Activated CD4-positive, alpha-beta T cell treated with anti-CD3 and anti-CD28 coated beads, Interleukin-2, amount 50 U/mL, for 48 hours (primary cell): Measurements from ENCODE around the gene MAIP1.

Source experiments
- DNase-seq, 2 experiments: peaks; one replicate each; pipeline ENCODE4 v3.0.0-alpha.2; 2020

The MAIP1 gene

GRCh38 chr2:199951023-199951422 is 4.4 kb upstream of the MAIP1 start:
- no peak for DNase-seq

- DNase-seq: no peak
These were observed 409 bp upstream of the MAIP1 start for GRCh38 chr2:199955007-199955338.

- no peak for DNase-seq
These were observed 639 bp downstream of the MAIP1 start for GRCh38 chr2:199956062-199956380.

GRCh38 chr2:199958014-199958413 is 2.6 kb downstream of the MAIP1 start:
- no peak for DNase-seq

DNA sequence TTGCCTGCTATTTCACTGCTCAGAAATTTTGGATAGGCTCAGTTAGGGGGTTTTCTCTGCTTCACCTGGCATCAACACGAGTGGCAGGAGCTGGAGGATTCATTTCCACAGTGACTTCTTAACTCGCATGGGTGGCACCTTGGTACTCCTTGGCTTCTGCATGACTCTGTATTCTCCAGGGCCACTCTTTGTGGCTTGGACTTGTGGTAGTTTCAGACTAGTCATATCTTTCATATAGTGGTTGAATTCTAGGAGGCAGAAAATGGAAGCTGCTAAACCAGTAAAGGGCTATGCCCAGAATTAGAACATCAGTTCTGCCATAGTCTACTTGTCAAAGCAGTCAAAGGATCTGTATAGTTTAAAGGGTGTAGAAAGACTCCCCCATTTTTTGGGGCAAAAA is 6.8 kb downstream of the MAIP1 start:
- DNase-seq: no peak

GRCh38 chr2:199966405-199966804 is 11.0 kb downstream of the MAIP1 start:
- no peak for DNase-seq

DNA sequence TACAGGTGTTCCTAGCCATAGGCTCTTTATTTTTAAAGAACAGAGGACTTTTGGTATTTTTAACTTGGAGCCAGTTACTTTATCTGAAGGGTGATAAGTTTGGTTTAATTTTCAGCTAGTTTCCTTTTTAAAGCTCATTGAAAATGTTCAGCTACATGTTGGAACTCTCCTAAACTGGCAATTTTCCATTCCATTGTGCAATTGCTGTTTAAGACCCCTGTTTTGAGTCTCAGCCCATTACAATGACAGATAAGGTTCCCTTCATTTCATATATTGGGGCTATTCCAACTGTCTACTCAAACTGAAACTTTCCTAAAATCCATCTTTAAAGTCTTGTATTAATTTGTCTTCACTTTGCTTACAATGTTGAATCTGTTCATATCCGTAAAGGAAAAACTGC is 11.6 kb downstream of the MAIP1 start:
- no peak for DNase-seq

DNA sequence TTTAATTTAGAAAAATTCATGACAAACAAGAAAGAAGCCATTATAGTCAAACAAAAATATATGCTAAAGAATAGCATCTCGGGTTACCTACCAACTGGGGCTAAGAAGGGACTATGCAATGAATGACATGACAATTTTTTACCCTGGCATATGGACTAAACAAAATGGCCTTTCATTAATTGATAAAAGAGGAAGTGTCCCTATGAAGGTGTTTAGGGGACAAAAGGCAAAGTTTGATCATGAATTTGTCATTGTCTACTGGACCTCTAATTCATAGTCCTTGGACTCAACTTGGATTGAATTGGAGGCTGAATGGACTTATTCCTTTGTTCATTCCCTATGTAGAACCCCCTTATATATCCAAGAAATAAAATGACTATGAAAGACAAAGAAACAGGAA is 12.7 kb downstream of the MAIP1 start:
- no peak for DNase-seq

GRCh38 chr2:199972088-199972626 is 16.8 kb downstream of the MAIP1 start:
- no peak for DNase-seq

GRCh38 chr2:199973703-199974102 is 18.3 kb downstream of the MAIP1 start:
- DNase-seq: no peak

DNA sequence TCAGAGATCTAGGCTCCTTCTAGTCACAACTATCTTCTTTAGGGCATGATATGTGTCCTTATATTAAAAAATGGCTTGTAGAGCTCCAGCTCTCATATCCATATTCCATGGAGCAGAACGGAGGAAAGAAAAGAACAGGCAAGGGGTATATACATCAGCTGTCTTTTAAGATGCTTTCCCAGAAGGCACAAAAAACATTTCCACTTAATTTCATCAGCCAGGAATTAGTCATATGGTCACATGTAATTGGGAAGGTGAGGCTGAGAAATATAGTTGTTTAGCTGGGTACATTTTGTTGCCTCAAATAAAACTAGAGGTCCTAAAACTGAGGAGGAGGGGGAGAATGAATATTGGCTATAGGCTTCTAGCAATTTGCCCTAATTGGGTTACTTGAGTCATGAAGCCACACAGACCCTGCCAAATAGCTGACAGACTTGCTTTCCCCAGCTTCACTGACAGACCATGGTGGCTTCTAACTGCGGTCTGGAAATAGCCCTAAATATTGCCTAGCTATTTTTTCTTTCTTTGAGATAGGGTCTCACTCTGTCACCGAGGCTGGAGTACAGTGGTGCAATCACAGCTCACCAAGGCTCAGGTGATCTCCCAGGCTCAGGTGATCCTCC is 20.0 kb downstream of the MAIP1 start:
- no peak for DNase-seq

GRCh38 chr2:199977984-199978415 is 22.6 kb downstream of the MAIP1 start:
- DNase-seq: peak; percentile 46 to 60

GRCh38 chr2:199979398-199979797 is 24.0 kb downstream of the MAIP1 start:
- no peak for DNase-seq

DNA sequence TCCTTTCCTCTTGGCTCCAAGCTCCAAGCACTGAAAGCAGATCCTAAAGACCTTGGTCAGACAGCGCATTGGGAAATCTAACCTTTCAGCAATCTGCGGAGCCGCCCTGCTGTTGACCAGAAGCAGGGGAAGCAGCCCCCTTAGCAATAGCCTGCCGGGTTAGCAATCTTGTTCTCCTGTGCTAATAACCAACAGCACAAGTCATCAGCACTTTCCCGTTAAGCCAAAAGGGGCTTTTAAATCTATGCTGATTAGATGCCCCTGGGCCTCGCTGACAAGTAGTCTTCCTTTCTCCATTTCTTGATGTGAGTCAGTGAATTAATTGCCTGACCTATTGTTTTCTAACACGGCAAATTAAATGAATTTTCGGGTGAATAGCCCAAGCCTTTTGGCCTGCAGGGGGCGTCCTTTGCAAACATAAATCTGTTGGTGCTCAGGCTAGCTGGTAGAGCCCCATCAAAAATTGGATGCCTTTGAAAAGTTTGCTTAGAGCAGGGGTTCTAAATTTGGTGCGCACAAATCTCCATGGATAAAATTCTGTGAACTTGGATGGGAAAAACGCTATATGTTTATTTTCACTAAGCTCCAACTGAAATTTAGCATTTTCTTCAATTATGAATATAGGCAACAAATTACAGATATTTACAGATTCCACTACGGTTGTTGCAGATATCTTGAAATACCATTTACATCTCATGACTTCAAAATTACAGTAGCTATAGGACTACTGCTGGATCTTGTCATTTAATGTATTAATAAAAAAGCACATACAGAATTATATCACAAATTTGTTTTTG is 24.6 kb downstream of the MAIP1 start:
- peak; percentile 91 to 93 for DNase-seq

- DNase-seq: no peak
These were observed 26.9 kb downstream of the MAIP1 start for GRCh38 chr2:199982126-199982843.

GRCh38 chr2:199983534-199983933 is 28.2 kb downstream of the MAIP1 start:
- DNase-seq: no peak

DNA sequence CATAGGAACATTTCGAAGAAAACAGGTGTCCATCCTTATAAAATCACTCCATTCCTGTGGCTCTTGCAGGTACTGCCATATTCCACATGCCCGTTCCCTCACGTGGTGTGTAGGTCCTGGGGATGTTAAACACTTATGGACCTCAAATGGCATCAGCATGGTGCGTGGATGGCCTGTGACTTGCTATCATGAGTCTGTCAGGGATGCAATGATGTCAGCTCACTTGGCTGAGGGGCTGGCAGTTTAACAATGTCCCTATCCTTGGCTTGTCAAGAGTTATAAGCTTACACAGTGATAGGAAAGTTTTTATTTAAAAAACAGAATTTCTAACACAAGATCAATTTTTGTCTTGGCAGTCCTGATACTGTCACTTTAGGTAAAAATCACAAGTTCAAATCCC is 28.8 kb downstream of the MAIP1 start:
- no peak for DNase-seq

DNA sequence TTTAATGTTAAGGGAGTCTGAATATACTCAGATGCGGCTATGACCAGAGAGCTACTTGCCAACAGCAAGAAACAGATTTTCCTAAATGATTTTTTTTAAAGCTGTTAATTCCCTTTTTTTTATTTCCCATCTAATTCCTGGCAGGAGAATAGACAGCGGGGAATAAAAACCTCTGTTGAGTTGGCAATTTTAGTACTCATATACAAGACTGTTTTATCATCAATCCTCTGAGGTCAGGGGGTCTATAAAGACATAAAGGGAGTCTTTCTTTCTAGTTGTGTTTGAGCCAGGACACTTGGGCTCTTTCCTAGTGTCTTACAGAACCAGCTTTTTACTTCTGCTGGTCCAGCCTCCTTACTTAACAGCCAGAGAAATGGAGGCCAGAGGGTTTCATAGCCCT is 29.4 kb downstream of the MAIP1 start:
- DNase-seq: no peak

GRCh38 chr2:199985625-199986207 is 30.3 kb downstream of the MAIP1 start:
- peak; percentile 66 to 75 for DNase-seq

DNA sequence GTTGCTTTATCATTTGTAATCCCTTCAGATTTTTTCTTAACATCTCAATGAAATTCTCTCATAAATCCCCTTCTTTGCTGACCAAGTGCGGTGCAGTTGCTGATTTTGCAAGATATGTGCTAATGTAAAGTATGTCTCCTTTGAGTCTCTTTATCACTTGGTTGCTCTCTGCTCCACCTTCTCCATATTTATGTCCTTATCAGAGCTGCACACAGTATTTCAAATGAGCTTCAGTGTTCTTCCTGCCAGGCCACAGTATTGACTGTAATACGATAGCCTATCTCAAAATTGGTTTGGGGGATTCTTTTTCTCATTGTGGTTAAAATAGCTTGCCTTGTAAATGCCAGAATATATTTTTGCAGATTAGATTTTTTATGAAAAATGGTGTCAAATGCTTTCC is 32.2 kb downstream of the MAIP1 start:
- no peak for DNase-seq

- no peak for DNase-seq
These were observed 32.8 kb downstream of the MAIP1 start for GRCh38 chr2:199988151-199988550.

- DNase-seq: no peak
These were observed 34.4 kb downstream of the MAIP1 start for GRCh38 chr2:199989822-199990221.

- DNase-seq: no peak
These were observed 36.3 kb downstream of the MAIP1 start for GRCh38 chr2:199991691-199992090.

GRCh38 chr2:199992296-199992695 is 36.9 kb downstream of the MAIP1 start:
- no peak for DNase-seq
